HCT116 (cell line): ENCODE measurements around the gene B3GALT5. TPM values are rescaled to one million over a fixed set of nuclear protein-coding genes. Genes with fewer than 3 reads are reported as not detected.

ENCODE experiments used
- ATAC-seq: fragments of 200-7000 bp; cut with Tn5 transposase; 2 replicates; pipeline ENCODE4 v1.9.1; 2020; ENCODE audit warnings: mild to moderate bottlenecking, moderate library complexity
- BruUV-seq: library from RNA; stranded (reverse); fragments of 400-500 nt; replicated peaks from 2 replicates; lab custom pipeline; 2021; lab: Mats Ljungman, UMichigan
- CTCF ChIA-PET: fragments of 300-600 bp; sonication (Branson Sonifier 250); formaldehyde crosslinking; loops from one replicate; lab custom pipeline; 2021; ENCODE audit warnings: antibody characterized with exemption; lab: Charles Lee
- POLR2A ChIA-PET: fragments of 300-600, 350-600 bp; sonication (Branson Sonifier 250); formaldehyde crosslinking; loops from one replicate; lab custom pipeline; 2021; ENCODE audit warnings: antibody characterized with exemption; lab: Charles Lee
- RAD21 ChIA-PET, 2 experiments: fragments of 300-600 bp; sonication (Branson Sonifier 250); formaldehyde crosslinking; loops; one replicate each; lab custom pipeline; 2023; ENCODE audit warnings: low total read pairs in 2 of 2; ENCODE audit not compliant: uncharacterized antibody in 2 of 2, unreplicated experiment in 2 of 2, low non-redundant PET in 1 of 2; lab: Charles Lee
- DNase-seq: peaks from one replicate; pipeline ENCODE4 v3.0.0-alpha.2; 2010; ENCODE audit warnings: low read depth, low spot score
- H2AFZ ChIP-seq: fragments of 200-600 bp; shearing (Covaris generic), sonication (generic); 2 replicates; pipeline ENCODE4 v1.6.1; 2017; ENCODE audit warnings: low read depth, mixed run types, mixed read lengths, antibody characterized with exemption, low read length; ENCODE audit not compliant: poor library complexity, severe bottlenecking
- H3K27ac ChIP-seq: 2 replicates; pipeline ENCODE4 v1.5.1; 2012; ENCODE audit warnings: low read depth, low read length
- H3K27me3 ChIP-seq: fragments of 200-600 bp; sonication (generic); 2 replicates; pipeline ENCODE4 v1.6.1; 2016; ENCODE audit warnings: mixed run types, low read length, mixed read lengths; ENCODE audit not compliant: insufficient read depth
- H3K36me3 ChIP-seq, 2 experiments: fragments of 200-500 bp in 1 of 2; fragments of 200-600 bp in 1 of 2; sonication (Bioruptor generic) in 1 of 2; sonication (generic) in 1 of 2; 2 replicates each; pipeline versions ENCODE4 v1.5.1 to v1.6.1; 2014 to 2016; ENCODE audit warnings: low read length in 2 of 2, inconsistent platforms in 1 of 2, mixed read lengths in 1 of 2, mixed run types in 1 of 2; ENCODE audit not compliant: insufficient read depth in 2 of 2, control insufficient read depth in 1 of 2
- H3K4me1 ChIP-seq, 2 experiments: fragments of 200-600 bp in 1 of 2; sonication (generic) in 1 of 2; 2 replicates each; pipeline versions ENCODE4 v1.5.1 to v1.6.1; 2012 to 2017; ENCODE audit warnings: low read length in 2 of 2, inconsistent platforms in 1 of 2, mild to moderate bottlenecking in 1 of 2, mixed read lengths in 1 of 2, mixed run types in 1 of 2, moderate library complexity in 1 of 2; ENCODE audit not compliant: insufficient read depth in 2 of 2, control insufficient read depth in 1 of 2
- H3K4me2 ChIP-seq: fragments of 200-600 bp; sonication (generic); 2 replicates; pipeline ENCODE4 v1.6.1; 2017; ENCODE audit warnings: mixed run types, low read length, mixed read lengths
- H3K4me3 ChIP-seq, 2 experiments: fragments of 200-600 bp in 1 of 2; sonication (generic) in 1 of 2; replicated peaks in 1 of 2; 2 replicates each; pipeline ENCODE4 v1.5.1; 2011 to 2016; ENCODE audit warnings: low read length in 2 of 2, control low read depth in 1 of 2, low read depth in 1 of 2, mild to moderate bottlenecking in 1 of 2, mixed read lengths in 1 of 2, mixed run types in 1 of 2
- H3K79me2 ChIP-seq: fragments of 200-600 bp; sonication (generic); 2 replicates; pipeline ENCODE4 v1.6.1; 2017; ENCODE audit warnings: mild to moderate bottlenecking, mixed run types, low read length, moderate library complexity, mixed read lengths; ENCODE audit not compliant: insufficient read depth
- H3K9ac ChIP-seq: fragments of 200-600 bp; sonication (generic); 2 replicates; pipeline ENCODE4 v1.6.1; 2016; ENCODE audit warnings: low read length, mixed read lengths
- H3K9me2 ChIP-seq: fragments of 200-600 bp; sonication (generic), shearing (Covaris generic); 2 replicates; pipeline ENCODE4 v1.6.1; 2017; ENCODE audit warnings: mixed run types, mild to moderate bottlenecking, moderate library complexity; ENCODE audit not compliant: insufficient read depth
- H3K9me3 ChIP-seq, 2 experiments: fragments of 200-500 bp in 1 of 2; fragments of 200-600 bp in 1 of 2; sonication (Bioruptor generic) in 1 of 2; sonication (generic) in 1 of 2; 2 replicates each; pipeline ENCODE4 v1.6.1; 2014 to 2017; ENCODE audit warnings: low read length in 2 of 2, mixed read lengths in 2 of 2, inconsistent platforms in 1 of 2, low read depth in 1 of 2, mild to moderate bottlenecking in 1 of 2, mixed run types in 1 of 2, moderate library complexity in 1 of 2; ENCODE audit not compliant: control insufficient read depth in 1 of 2, insufficient read depth in 1 of 2
- H4K20me1 ChIP-seq: fragments of 200-600 bp; sonication (generic), shearing (Covaris generic); 2 replicates; pipeline ENCODE4 v1.6.1; 2017; ENCODE audit warnings: mixed run types, mild to moderate bottlenecking, moderate library complexity; ENCODE audit not compliant: insufficient read depth
- CEBPB ChIP-seq: IDR thresholded peaks from 2 replicates; pipeline ENCODE4 v1.6.1; 2012; ENCODE audit warnings: low read depth
- POLR2A ChIP-seq: IDR thresholded peaks from 2 replicates; pipeline ENCODE4 v1.7.0; 2011; ENCODE audit warnings: borderline replicate concordance; ENCODE audit not compliant: insufficient read depth, insufficient read length; ENCODE audit errors: extremely low read depth
- POLR2AphosphoS5 ChIP-seq: IDR thresholded peaks from 2 replicates; pipeline ENCODE4 v1.6.1; 2011; ENCODE audit warnings: mild to moderate bottlenecking, low read depth, low read length, moderate library complexity
- ZFX ChIP-seq: fragments of 450-650 bp; IDR thresholded peaks from 2 replicates; pipeline ENCODE4 v1.6.1; 2017
- intact Hi-C: fragments of 100-400 bp; cut with micrococcal nuclease; formaldehyde crosslinking; loops from 2 replicates; pipeline ENCODE4 v1.10.0; 2022
- total RNA-seq: library from RNA; stranded (reverse); gene quantifications from one replicate; pipeline ENCODE4 v1.2.1, GENCODE V29; 2021; ENCODE audit not compliant: unreplicated experiment

B3GALT5 gene
- total RNA-seq, 1 experiment from 2014 or later = 1.2 TPM

GRCh38 chr21:39675590-39675989, 62.9 kb downstream of the B3GALT5 start:
- Histone ChIP-seq H3K9me2 (no peaks in the 10 kb centered on the region), H4K20me1 (no peaks in the 10 kb centered on the region), H3K4me3 (no peak overlapping the region), H3K27ac (no peak overlapping the region), H3K4me1 (no peaks in the 10 kb centered on the region), H3K36me3 (no peaks in the 10 kb centered on the region), H3K4me2 (no peak overlapping the region), H3K9ac (no peak overlapping the region), H2AFZ (no peak overlapping the region), H3K27me3 (no peaks in the 10 kb centered on the region), H3K79me2 (no peaks in the 10 kb centered on the region), H3K9me3 (0 out of 4 replicates have a peak, but pooled peaks cover 0 to 3% of the 10 kb centered on the region in 2 experiments)
- TF ChIP-seq POLR2A (no peak), CEBPB (no peak)
- DNase-seq (no peak), ATAC-seq (no peak)
- BruUV-seq = no TSS peak
- ChIA-PET RAD21 (no interaction called here), POLR2A (no interaction called here), CTCF (no interaction called here)
- intact Hi-C loops = no loop called here

GRCh38 chr21:39675993-39676661, 63.4 kb downstream of the B3GALT5 start:
- Histone ChIP-seq H3K9me3 (0 out of 4 replicates have a peak, but pooled peaks cover 0 to 3% of the 10 kb centered on the region in 2 experiments), H3K27ac (no peak overlapping the region), H3K79me2 (no peaks in the 10 kb centered on the region), H3K4me3 (no peak overlapping the region), H3K36me3 (no peaks in the 10 kb centered on the region), H2AFZ (no peak overlapping the region), H3K4me2 (no peak overlapping the region), H4K20me1 (no peaks in the 10 kb centered on the region), H3K27me3 (no peaks in the 10 kb centered on the region), H3K9ac (no peak overlapping the region), H3K9me2 (no peaks in the 10 kb centered on the region), H3K4me1 (no peaks in the 10 kb centered on the region)
- no TSS peak for BruUV-seq
- ATAC-seq (no peak), DNase-seq (no peak)
- RAD21 ChIA-PET = no interaction called here
- intact Hi-C loops = no loop called here
- no peak for TF ChIP-seq POLR2AphosphoS5
- TF ChIP-seq ZFX = no peak
- CTCF ChIA-PET = no interaction called here
- POLR2A ChIA-PET = no interaction called here
